ENCODE measurements around the gene PIK3R6. TPM values are rescaled to one million over a fixed set of nuclear protein-coding genes. Genes with fewer than 3 reads are reported as not detected.

PIK3R6 gene
- polyA plus RNA-seq, 1 of the 3 experiments (the other 2 are of a cell fraction): 0.03 TPM

- no peak for TF ChIP-seq SIN3A (IDR thresholded peaks at IDR 0.05; ENCODE audit: borderline replicate concordance, low read depth, low read length)
- TF ChIP-seq, protein P1, sequence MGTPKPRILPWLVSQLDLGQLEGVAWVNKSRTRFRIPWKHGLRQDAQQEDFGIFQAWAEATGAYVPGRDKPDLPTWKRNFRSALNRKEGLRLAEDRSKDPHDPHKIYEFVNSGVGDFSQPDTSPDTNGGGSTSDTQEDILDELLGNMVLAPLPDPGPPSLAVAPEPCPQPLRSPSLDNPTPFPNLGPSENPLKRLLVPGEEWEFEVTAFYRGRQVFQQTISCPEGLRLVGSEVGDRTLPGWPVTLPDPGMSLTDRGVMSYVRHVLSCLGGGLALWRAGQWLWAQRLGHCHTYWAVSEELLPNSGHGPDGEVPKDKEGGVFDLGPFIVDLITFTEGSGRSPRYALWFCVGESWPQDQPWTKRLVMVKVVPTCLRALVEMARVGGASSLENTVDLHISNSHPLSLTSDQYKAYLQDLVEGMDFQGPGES (IDR thresholded peaks at IDR 0.05; ENCODE audit: low read depth, low read length): no peak
Measured at GRCh38 chr17:8869114-8869815, 1.8 kb upstream of the PIK3R6 start (continued).

GRCh38 chr17:8868529-8868951, 1.1 kb upstream of the PIK3R6 start:
- Histone ChIP-seq H3K4me2 (no peak overlapping the region), H3K4me1 (ENCODE audit: control insufficient read depth in 1 of 2, insufficient read depth in 2 of 2, low read depth in 1 of 2, low read length in 1 of 2) (no peaks in the 10 kb centered on the region), H2AFZ (ENCODE audit: low read depth) (no peak overlapping the region), H3F3A (replicated peaks; ENCODE audit: insufficient read depth) (no peaks in the 10 kb centered on the region), H3K27me3 (ENCODE audit: insufficient read depth) (peaks cover 76% of the 10 kb centered on the region), H3K9me2 (no peaks in the 10 kb centered on the region), H3K4me3 (ENCODE audit: low read depth in 2 of 2, low read length in 1 of 2) (no peak overlapping the region), H3K79me2 (ENCODE audit: insufficient read depth) (no peaks in the 10 kb centered on the region), H3K9ac (no peak overlapping the region), H3K9me3 (no peaks in the 10 kb centered on the region), H4K20me1 (ENCODE audit: insufficient read depth) (no peaks in the 10 kb centered on the region), H3K36me3 (replicated peaks in 1 of 2; ENCODE audit: control insufficient read depth in 1 of 2, insufficient read depth in 2 of 2, low read length in 1 of 2) (no peaks in the 10 kb centered on the region), H3K27ac (ENCODE audit: low read depth in 2 of 2, low read length in 1 of 2) (no peak overlapping the region)
- DNase-seq: no peak
- 19% methylated on average over 4 of the region's 4 CpGs for WGBS (ENCODE audit: low lambda C conversion rate)
- ChIA-PET POLR2A (no interaction called here), CTCF (no interaction called here)
- TF ChIP-seq RFX5 (IDR thresholded peaks at IDR 0.05; ENCODE audit: low read length): no peak
- no peak for TF ChIP-seq MEF2A (IDR thresholded peaks at IDR 0.05; ENCODE audit: borderline replicate concordance, low read depth)
- TF ChIP-seq, protein P2, sequence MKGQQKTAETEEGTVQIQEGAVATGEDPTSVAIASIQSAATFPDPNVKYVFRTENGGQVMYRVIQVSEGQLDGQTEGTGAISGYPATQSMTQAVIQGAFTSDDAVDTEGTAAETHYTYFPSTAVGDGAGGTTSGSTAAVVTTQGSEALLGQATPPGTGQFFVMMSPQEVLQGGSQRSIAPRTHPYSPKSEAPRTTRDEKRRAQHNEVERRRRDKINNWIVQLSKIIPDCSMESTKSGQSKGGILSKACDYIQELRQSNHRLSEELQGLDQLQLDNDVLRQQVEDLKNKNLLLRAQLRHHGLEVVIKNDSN (IDR thresholded peaks at IDR 0.05; ENCODE audit: borderline replicate concordance, low read depth): no peak
- TF ChIP-seq TCF12 (IDR thresholded peaks at IDR 0.05): no peak
- no peak for TF ChIP-seq RCOR1 (IDR thresholded peaks at IDR 0.05; ENCODE audit: low read length)
- no peak for TF ChIP-seq CHD2 (IDR thresholded peaks at IDR 0.05; ENCODE audit: low read length, partially characterized antibody)
- no peak for TF ChIP-seq CTCF (IDR thresholded peaks at IDR 0.05)
- no peak for TF ChIP-seq NRF1 (IDR thresholded peaks at IDR 0.05; ENCODE audit: low read depth, low read length)
- no peak for TF ChIP-seq FOXM1 (IDR thresholded peaks at IDR 0.05; ENCODE audit: low read depth)

GRCh38 chr17:8868092-8868491, 618 bp upstream of the PIK3R6 start:
- H3K27me3 ChIP-seq (ENCODE audit: insufficient read depth): peaks cover 75% of the 10 kb centered on the region
- H3K27ac ChIP-seq (ENCODE audit: low read depth in 2 of 2, low read length in 1 of 2): no peak overlapping the region
- H3K79me2 ChIP-seq (ENCODE audit: insufficient read depth): no peaks in the 10 kb centered on the region
- H3K9me3 ChIP-seq: no peaks in the 10 kb centered on the region
- H3F3A ChIP-seq (replicated peaks; ENCODE audit: insufficient read depth): no peaks in the 10 kb centered on the region
- ChIA-PET POLR2A (no interaction called here), CTCF (no interaction called here)
- TF ChIP-seq, protein P1 (IDR thresholded peaks at IDR 0.05; ENCODE audit: low read depth, low read length): no peak
- TF ChIP-seq TEAD4 (IDR thresholded peaks at IDR 0.05; ENCODE audit: borderline replicate concordance, insufficient read depth) (no peak), RXRA (IDR thresholded peaks at IDR 0.05; ENCODE audit: borderline replicate concordance, low read depth) (no peak), FOSL2 (IDR thresholded peaks at IDR 0.05; ENCODE audit: borderline replicate concordance, low read depth) (no peak), CTCF (IDR thresholded peaks at IDR 0.05) (no peak), TAF1 (IDR thresholded peaks at IDR 0.05; ENCODE audit: borderline replicate concordance, low read depth, low read length) (no peak), MEF2A (IDR thresholded peaks at IDR 0.05; ENCODE audit: borderline replicate concordance, low read depth) (no peak), NFIC (IDR thresholded peaks at IDR 0.05; ENCODE audit: borderline replicate concordance) (no peak)
- H3K4me3 ChIP-seq (ENCODE audit: low read depth in 2 of 2, low read length in 1 of 2): no peak overlapping the region
- WGBS (ENCODE audit: low lambda C conversion rate): 29% methylated on average over 1 of the region's 1 CpG
- H3K36me3 ChIP-seq (replicated peaks in 1 of 2; ENCODE audit: control insufficient read depth in 1 of 2, insufficient read depth in 2 of 2, low read length in 1 of 2): no peaks in the 10 kb centered on the region
- no peaks in the 10 kb centered on the region for H3K9me2 ChIP-seq
- no peaks in the 10 kb centered on the region for H4K20me1 ChIP-seq (ENCODE audit: insufficient read depth)
- no peak for DNase-seq
- H3K4me2 ChIP-seq: no peak overlapping the region
- no peak overlapping the region for H2AFZ ChIP-seq (ENCODE audit: low read depth)
- H3K4me1 ChIP-seq (ENCODE audit: control insufficient read depth in 1 of 2, insufficient read depth in 2 of 2, low read depth in 1 of 2, low read length in 1 of 2): no peaks in the 10 kb centered on the region
- H3K9ac ChIP-seq: no peak overlapping the region
